Measurements from ENCODE around the gene CCDC174. TPM values are rescaled to one million over a fixed set of nuclear protein-coding genes. Genes with fewer than 3 reads are reported as not detected.

Gene CCDC174
- total and polyA plus RNA-seq, 4 donors = 4.9 to 14.2 (median 7.0) TPM

DNA sequence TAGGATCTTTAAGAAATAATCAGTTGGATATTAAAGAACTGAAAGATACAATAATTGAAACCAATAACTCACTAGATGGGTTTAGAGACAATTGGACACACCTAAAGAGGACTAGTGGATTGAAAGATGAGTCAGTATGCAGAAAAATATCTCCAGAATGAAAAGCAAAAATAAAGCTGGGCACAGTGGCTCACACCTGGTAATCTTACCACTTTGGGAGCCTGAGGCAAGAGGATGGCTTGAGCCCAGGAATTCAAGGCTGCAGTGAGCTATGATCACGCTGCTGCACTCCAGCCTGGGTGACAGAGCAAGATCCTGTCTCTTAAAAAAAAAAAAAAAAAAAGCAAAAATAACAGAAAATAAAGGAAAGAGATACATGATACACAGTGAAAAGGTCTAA, 37.4 kb upstream of the CCDC174 start:
- Histone ChIP-seq H3K4me3 (ENCODE audit: low read depth in 1 of 3, low read length in 3 of 3) (no peak overlapping the region), H3K9ac (ENCODE audit: low read depth in 1 of 2, low read length in 2 of 2) (no peak overlapping the region), H3K4me1 (ENCODE audit: control insufficient read depth in 4 of 4, insufficient read depth in 4 of 4, low read length in 3 of 4) (no peaks in the 10 kb centered on the region), H3K27me3 (ENCODE audit: control insufficient read depth in 4 of 4, insufficient read depth in 4 of 4, low read length in 3 of 4) (no peaks in the 10 kb centered on the region), H3K27ac (ENCODE audit: low read depth in 1 of 2, low read length in 2 of 2) (no peak overlapping the region), H3K36me3 (ENCODE audit: control insufficient read depth in 4 of 4, insufficient read depth in 3 of 4, low read depth in 1 of 4, low read length in 3 of 4) (no peaks in the 10 kb centered on the region), H3K9me3 (ENCODE audit: control insufficient read depth in 4 of 4, low read length in 3 of 4) (no peaks in the 10 kb centered on the region)
- no peak for DNase-seq (ENCODE audit: low spot score)
- no peak for TF ChIP-seq TAF1 (conservative IDR thresholded peaks at IDR 0.05)
- TF ChIP-seq, protein P1, sequence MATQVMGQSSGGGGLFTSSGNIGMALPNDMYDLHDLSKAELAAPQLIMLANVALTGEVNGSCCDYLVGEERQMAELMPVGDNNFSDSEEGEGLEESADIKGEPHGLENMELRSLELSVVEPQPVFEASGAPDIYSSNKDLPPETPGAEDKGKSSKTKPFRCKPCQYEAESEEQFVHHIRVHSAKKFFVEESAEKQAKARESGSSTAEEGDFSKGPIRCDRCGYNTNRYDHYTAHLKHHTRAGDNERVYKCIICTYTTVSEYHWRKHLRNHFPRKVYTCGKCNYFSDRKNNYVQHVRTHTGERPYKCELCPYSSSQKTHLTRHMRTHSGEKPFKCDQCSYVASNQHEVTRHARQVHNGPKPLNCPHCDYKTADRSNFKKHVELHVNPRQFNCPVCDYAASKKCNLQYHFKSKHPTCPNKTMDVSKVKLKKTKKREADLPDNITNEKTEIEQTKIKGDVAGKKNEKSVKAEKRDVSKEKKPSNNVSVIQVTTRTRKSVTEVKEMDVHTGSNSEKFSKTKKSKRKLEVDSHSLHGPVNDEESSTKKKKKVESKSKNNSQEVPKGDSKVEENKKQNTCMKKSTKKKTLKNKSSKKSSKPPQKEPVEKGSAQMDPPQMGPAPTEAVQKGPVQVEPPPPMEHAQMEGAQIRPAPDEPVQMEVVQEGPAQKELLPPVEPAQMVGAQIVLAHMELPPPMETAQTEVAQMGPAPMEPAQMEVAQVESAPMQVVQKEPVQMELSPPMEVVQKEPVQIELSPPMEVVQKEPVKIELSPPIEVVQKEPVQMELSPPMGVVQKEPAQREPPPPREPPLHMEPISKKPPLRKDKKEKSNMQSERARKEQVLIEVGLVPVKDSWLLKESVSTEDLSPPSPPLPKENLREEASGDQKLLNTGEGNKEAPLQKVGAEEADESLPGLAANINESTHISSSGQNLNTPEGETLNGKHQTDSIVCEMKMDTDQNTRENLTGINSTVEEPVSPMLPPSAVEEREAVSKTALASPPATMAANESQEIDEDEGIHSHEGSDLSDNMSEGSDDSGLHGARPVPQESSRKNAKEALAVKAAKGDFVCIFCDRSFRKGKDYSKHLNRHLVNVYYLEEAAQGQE (IDR thresholded peaks at IDR 0.05) = no peak
- no peak for TF ChIP-seq SP1 (IDR thresholded peaks at IDR 0.05)
- TF ChIP-seq JUND (IDR thresholded peaks at IDR 0.05) = no peak
- TF ChIP-seq YY1 (IDR thresholded peaks at IDR 0.05) = no peak
- no peak for TF ChIP-seq EGR1 (IDR thresholded peaks at IDR 0.05; ENCODE audit: low read depth in 2 of 2)
- no peak for TF ChIP-seq FOXA1 (IDR thresholded peaks at IDR 0.05)
- WGBS = 86% methylated on average over 1 of the region's 1 CpG

DNA sequence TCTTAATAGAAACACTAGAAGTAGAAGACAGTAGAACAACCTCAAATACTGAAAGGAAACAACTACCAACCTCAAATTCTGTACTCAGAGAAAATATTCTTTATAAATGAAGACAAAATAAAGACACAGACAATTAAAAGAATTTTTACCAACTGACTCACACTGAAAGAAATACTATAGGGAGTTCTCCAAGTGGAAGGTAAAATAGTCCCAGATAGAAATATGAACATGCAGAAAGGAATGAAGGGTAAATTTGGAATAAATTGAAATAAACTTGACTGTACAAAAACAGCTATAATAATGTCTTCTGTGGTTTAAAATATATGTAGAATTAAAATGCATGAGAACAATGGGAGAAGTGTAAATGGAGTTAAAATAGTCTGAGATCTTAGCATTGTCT, 36.7 kb upstream of the CCDC174 start:
- H3K9ac ChIP-seq (ENCODE audit: low read depth in 1 of 2, low read length in 2 of 2) = no peak overlapping the region
- no peak for DNase-seq (ENCODE audit: low spot score)
- no peak overlapping the region for H3K27ac ChIP-seq (ENCODE audit: low read depth in 1 of 2, low read length in 2 of 2)
- H3K9me3 ChIP-seq (ENCODE audit: control insufficient read depth in 4 of 4, low read length in 3 of 4) = no peaks in the 10 kb centered on the region
- no peak for TF ChIP-seq TAF1 (conservative IDR thresholded peaks at IDR 0.05)
- TF ChIP-seq GABPA (IDR thresholded peaks at IDR 0.05 in 1 of 2, conservative IDR thresholded peaks at IDR 0.05 in 1 of 2) = no peak
- TF ChIP-seq, protein P1 (IDR thresholded peaks at IDR 0.05) = no peak
- TF ChIP-seq, protein P2, sequence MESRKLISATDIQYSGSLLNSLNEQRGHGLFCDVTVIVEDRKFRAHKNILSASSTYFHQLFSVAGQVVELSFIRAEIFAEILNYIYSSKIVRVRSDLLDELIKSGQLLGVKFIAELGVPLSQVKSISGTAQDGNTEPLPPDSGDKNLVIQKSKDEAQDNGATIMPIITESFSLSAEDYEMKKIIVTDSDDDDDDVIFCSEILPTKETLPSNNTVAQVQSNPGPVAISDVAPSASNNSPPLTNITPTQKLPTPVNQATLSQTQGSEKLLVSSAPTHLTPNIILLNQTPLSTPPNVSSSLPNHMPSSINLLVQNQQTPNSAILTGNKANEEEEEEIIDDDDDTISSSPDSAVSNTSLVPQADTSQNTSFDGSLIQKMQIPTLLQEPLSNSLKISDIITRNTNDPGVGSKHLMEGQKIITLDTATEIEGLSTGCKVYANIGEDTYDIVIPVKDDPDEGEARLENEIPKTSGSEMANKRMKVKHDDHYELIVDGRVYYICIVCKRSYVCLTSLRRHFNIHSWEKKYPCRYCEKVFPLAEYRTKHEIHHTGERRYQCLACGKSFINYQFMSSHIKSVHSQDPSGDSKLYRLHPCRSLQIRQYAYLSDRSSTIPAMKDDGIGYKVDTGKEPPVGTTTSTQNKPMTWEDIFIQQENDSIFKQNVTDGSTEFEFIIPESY (IDR thresholded peaks at IDR 0.05) = no peak
- TF ChIP-seq, protein P3, sequence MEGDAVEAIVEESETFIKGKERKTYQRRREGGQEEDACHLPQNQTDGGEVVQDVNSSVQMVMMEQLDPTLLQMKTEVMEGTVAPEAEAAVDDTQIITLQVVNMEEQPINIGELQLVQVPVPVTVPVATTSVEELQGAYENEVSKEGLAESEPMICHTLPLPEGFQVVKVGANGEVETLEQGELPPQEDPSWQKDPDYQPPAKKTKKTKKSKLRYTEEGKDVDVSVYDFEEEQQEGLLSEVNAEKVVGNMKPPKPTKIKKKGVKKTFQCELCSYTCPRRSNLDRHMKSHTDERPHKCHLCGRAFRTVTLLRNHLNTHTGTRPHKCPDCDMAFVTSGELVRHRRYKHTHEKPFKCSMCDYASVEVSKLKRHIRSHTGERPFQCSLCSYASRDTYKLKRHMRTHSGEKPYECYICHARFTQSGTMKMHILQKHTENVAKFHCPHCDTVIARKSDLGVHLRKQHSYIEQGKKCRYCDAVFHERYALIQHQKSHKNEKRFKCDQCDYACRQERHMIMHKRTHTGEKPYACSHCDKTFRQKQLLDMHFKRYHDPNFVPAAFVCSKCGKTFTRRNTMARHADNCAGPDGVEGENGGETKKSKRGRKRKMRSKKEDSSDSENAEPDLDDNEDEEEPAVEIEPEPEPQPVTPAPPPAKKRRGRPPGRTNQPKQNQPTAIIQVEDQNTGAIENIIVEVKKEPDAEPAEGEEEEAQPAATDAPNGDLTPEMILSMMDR (IDR thresholded peaks at IDR 0.05; ENCODE audit: low read depth, low read length, missing input control) = no peak
- no peak for TF ChIP-seq HNF4A (conservative IDR thresholded peaks at IDR 0.05)
- TF ChIP-seq RXRA (IDR thresholded peaks at IDR 0.05) = no peak
- no peaks in the 10 kb centered on the region for H3K27me3 ChIP-seq (ENCODE audit: control insufficient read depth in 4 of 4, insufficient read depth in 4 of 4, low read length in 3 of 4)
- no peak overlapping the region for H3K4me3 ChIP-seq (ENCODE audit: low read depth in 1 of 3, low read length in 3 of 3)
- no peaks in the 10 kb centered on the region for H3K36me3 ChIP-seq (ENCODE audit: control insufficient read depth in 4 of 4, insufficient read depth in 3 of 4, low read depth in 1 of 4, low read length in 3 of 4)
- no peaks in the 10 kb centered on the region for H3K4me1 ChIP-seq (ENCODE audit: control insufficient read depth in 4 of 4, insufficient read depth in 4 of 4, low read length in 3 of 4)

Data from liver (tissue), 9 donors.